Measurements from ENCODE around the gene AP1M1.
"Not testable (repeated sequence)": the region's sequence is repeated elsewhere in the genome, so short reads cannot be mapped to it uniquely, and the experiment has no call there.

The AP1M1 gene

DNA sequence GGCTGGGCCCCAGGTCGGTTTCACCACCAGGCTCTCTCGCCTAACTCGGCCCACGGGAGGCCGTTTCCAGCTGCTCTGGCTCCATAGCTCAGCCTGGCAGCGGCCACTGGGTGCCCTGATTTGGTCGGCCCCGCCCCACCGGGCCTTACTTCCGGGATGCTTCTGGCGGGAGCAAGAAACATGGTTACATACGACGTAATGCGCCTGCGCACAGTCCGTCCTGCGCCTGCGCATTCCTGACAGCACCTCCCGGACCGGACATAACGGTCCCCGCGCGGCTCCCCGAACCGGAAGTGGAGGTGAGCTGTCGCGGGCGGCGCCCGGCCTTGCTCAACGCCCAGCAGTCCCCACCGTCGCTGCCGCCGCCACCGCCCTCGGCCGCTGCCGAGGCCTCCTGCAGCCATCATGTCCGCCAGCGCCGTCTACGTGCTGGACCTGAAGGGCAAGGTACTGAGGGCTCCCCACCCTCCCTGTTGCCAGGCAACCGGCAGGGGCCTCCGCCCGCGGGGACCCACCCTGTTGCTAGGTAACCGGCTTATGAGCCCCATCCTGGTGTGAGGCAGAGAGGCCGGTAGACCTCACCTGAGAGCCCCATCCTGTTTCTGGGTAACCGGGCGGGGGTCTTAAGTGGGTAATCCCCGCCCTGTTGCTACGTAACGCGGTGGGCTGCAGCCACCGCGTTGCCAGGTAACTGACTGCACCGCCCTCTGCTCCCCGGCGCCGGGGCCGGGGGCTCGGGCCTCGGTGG, at the start of gene AP1M1:
AP1M1 (plus strand) TSS at position 290 of the 748 bp plus-strand sequence; CDS start at position 406, 116 bp downstream.
- peak; percentile 97 for DNase-seq

DNA sequence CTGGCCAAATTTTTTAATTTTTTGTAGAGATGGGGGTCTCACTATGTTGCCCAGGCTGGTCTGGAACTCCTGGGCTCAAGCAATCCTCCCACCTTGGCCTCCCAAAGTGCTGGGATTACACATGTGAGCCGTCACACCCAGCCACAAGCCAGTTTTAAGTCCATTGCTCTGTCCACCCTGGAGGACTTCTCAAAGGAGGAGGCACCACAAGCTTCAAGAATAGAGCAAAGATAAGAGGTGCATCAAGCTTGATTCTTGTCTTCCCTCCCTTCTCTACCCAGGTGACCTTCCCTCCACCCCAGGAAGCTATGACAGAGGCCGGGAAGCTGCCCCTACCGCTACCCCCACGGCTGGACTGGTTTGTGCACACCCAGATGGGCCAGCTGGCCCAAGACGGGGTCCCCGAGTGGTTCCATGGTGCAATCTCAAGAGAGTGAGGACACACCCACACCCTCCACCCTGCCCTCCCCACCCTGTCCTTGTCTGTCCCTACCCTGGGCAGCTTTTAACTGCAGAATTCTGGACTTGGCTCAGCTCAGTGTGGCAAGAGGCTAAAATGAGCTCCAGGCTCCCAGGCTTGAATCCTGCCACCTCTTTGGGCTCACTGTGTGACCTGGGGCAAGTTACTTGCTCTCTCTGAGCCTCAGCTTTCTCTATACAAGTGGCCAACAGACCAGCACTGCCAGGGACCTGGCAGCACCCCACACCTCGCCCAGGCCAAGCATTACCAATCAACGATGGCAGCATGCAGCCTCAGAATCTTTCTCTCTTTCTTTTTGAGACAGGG, 49.1 kb upstream of the AP1M1 start:
- DNase-seq, result no peak

DNA sequence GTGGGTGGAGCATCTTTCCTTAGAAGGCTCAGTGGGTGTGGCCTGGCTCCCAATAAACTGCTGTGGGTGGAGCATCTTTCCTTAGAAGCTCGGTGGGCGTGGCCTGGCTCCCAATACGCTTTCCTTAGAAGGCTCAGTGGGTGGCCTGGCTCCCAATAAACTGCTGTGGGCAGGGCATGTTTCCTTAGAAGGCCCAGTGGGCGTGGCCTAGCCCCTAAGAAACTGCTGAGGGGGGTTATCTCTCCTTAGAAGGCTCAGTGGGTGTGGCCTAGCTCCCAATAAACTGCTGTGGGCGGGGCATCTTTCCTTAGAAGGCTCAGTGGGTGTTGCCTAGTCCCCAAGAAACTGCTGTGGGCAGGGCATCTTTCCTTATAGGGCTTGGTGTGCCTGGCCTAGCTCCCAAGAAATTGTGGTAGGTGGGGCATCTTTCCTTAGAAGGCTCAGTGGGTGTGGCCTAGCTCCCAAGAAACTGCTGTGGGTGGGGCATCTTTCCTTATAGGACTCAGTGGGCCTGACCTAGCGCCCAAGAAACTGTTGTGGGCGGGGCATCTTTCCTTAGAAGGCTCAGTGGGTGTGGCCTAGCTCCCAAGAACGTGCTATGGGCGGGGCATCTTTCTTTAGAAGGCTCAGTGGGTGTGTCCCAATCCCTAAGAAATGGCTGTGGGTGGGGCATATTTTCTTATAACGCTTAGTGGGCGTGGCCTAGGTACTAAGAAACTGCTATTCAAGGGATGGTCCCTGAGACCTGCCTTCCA, 44.0 kb upstream of the AP1M1 start:
- DNase-seq, result no peak

DNA sequence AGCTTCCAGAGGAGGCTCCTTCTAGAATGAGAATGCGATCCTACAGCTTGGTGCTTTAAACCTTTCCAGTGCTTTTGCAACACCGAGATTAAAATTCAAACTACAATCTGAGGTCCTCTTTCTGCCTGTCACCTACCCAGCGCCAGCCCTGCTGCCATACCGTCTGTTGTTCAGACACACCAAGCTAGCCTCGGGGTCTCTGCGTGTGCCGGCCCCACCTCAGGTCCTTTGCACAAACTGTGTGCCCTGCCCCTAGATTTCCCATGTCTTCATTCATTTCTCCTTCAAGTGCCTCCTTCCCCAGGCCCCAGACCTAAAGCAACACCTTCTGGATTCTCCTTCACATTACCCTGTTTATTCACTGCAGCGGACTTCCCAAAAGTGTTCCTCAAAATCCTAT, 43.2 kb upstream of the AP1M1 start:
- DNase-seq, result no peak

DNA sequence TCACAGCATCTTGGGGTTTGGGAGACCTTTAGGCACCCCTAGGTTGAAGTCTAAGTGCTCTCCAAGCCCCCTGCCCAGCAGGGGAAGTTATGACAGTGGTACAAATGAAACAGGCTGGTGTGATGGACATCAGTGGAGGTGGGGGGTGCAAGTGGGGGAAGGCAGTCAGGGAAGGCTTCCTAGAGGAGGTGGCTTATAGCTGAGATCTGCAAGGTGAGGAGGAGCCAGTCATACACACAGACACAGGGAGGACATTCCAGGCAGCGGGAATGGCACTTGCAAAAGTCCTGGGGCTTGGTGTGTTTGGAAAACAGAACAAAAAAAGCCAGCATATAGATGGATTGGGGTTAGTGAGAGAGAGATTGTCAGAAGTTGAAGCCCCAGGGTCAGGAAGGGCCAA, 42.6 kb upstream of the AP1M1 start:
- no peak for DNase-seq

DNA sequence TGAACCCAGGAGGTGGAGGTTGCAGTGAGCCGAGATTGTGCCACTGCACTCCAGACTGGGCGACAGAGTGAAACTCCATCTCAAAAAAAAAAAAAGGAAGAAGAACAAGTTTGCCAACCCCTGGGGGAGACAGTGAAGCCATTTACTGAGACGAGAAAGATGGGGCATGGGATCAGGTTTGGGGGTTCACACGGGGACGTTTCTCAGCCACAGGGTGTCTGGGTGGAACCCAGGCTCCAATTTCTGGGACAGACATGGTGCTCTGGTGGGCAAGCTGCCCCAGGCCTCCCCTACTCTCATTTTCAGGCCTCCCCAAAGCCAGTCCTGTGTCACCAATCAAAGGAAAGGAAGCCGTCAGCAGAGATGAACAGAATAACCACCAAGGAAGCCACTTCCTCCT, 40.8 kb upstream of the AP1M1 start:
- DNase-seq, result no peak

DNA sequence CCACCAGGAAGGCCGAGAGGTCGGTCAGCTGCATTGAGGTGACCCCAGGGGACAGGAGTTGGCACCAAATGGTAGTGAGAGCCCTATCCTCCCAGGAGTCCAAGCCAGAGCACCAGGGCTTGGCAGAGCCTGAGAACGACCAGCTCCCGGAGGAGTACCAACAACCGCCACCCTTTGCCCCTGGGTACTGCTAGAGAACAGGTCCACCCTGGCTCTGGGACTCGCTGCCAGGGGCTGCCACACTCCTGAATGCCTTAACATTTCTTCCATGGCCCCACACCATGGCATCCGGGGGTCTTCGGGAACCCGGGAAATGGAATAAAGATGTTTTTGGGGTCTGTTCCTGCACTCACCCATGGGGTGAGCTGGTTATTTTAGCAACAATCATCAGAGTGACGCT, 40.1 kb upstream of the AP1M1 start:
- DNase-seq, result no peak

DNA sequence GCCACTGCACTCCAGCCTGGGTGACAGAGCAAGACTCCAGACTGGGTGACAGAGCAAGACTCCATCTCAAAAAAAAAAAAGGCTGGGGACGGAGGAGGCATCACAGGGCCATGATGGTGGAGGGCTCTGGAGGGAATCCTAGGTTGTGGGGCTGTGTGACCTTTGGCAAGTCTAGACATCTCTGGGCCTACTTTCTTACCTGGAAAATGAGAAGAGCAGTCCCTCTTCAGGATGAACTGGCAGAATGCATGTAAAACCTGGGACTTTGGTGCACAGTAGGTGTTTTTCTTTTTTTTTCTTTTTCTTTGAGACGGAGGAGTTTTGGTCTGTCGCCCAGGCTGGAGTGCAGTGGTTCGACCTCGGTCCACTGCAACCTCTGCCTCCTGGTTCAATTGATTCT, 38.1 kb upstream of the AP1M1 start:
- DNase-seq, result no peak

DNA sequence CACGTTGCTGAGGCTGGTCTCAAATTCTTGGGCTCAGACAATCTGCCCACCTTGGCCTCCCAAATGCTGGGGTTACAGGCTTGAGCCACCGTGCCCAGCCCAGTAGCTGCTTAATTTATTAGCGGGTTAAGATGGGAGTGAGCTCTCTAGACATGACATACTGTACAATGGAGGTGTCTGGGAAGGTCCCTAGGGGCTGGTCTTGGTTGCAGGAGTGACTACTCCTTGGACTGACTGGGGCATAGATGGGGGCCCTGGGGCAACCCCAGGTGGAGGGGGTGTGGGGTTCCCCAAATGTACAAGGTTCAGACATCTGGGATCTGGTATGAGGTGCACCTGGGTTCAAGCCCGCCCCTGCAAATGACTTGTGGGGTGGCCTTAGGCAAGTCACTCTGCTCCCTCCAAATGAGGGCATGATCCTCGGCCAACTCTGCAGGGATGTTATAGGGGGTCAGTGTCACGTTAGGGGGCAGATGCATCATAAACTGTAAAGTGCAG, 37.2 kb upstream of the AP1M1 start:
- DNase-seq, result no peak

DNA sequence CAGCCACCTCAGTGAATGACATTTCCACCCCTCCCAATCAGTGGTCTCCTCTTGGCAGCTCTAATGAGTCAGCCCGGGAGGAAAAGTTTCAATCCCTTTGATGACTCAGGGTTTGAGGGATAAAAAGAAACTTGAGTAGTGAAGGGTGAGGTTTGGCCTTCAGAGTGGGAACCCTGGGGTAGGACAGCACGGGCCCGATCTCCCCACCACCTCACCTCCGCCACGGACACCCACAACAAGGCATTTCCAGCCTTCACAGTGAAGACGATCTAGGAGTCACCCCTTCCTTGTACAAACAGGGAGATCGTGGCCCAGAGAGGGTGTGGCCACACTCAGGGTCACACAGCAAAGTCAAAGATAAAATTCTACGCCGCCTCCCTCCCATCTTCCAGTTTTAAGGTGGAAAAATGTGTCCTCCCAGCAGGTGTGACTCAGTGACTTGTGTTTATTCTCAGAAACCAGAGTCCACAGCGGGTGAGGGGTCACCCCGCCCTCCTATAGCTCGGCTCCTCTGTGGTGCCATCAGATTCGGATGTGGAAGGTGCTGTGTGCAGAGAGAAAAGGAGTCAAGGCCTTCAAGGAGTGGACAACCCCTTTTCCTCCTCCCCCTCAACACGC, 36.7 kb upstream of the AP1M1 start:
- DNase-seq, result no peak

DNA sequence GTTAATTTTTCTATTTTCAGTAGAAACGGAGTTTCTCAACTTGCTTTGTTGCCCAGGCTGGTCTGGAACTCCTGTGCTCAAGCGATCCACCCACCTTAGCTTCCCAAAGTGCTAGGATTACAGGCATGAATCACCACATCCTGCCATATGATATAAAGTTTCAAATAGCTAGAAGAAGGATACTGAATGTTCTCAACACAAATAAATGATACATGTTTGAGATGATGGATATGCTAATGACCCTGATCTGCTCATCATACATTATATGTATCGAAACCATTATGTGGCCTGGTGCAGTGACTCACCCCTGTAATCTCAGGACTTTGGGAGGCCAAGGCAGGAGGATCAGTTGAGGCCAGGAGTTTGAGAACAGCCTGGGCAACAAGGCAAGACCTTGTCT, 35.9 kb upstream of the AP1M1 start:
- no peak for DNase-seq

DNA sequence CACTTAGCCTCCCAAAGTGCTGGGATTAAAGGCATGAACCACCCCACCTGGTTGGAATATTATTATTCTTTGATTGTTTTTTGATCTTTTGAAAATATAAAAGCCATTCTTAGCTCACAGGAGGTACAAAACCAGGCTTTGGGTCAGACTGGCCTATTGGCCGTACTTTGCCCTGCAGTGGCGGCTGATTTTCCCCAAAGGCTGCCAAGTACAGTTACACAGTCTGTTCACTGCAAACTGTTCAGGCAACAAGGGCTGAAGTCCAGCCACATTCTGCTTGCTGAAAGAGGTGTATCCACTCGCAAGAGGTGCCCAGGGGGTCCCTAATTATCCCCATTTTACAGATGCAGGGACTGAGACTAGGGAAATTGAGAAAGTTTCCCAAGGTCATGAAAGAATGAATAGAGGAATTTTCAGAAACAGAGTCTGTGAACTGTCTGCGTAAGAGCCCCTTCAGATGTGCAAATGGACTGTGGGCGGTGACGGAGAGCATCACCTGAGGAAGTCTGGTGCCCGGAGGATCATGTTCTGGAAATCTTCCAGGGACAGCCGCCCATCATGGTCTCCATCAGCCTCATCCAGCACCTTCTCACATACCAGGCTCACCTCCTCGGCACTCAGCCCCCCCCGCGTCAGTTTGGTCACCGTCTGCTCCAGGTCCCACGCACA, 33.4 kb upstream of the AP1M1 start:
- no peak for DNase-seq

DNA sequence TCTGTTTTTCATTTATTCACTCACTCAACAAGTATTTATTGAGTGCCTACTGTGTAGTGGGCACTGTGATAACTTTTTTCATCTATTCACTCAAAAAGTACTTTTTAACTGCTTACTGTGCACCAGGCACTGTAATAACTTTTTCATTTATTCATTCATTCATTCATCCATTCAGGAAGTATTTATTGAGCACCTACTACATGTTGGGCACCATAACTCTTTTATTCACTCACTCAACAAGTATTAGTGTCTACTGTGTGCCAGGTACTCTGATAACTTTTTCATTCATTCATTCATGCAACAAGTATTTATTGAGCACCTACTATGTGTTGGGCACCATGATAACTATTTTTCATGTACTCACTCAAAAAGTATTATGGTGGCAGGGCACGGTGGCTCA, 31.3 kb upstream of the AP1M1 start:
- no peak for DNase-seq

DNA sequence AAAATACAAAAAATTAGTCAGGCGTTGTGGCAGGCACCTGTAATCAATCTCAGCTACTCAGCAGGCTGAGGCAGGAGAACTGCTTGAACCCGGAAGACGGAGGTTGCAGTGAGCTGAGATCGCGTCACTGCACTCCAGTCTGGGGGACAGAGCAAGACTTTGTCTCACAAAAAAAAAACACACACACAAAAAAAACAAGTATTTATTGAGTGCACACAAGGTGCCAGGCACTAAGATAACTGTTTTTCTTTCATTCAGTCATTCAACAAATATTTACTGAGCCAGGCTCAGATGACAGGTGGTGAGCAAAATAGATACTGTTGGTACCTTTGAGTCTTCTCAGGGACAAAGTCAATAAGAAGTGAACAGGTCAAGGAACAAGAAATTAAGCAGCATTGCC, 30.7 kb upstream of the AP1M1 start:
- no peak for DNase-seq

DNA sequence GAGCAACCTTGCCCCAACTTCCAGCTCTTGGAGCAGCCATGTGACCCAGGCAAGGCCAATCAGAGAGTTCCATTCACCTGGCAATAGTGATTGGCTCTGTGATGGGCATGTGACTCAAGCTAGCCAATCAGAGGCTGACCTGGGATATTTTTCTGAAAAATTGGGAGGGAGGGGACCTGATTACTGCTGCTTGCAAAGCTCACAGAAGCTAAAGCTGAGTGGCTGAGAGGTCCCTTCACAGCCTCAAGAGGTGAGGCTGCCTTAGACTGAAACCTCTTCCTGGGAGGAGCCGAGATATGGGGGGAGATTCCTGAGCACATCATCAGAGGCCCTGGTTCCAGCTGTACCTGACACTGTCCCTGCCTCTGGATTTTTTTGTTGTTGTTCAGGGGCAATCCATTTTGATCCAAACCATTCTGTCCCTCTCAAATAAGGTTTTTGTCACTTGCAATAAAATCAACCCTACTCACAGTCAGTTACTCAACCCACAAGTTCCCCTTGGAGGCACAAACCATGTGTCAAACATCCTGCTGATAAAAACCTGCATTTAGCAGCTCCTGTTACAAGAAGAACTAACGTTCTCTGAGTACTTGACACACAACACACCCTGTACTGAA, 29.1 kb upstream of the AP1M1 start:
- no peak for DNase-seq

DNA sequence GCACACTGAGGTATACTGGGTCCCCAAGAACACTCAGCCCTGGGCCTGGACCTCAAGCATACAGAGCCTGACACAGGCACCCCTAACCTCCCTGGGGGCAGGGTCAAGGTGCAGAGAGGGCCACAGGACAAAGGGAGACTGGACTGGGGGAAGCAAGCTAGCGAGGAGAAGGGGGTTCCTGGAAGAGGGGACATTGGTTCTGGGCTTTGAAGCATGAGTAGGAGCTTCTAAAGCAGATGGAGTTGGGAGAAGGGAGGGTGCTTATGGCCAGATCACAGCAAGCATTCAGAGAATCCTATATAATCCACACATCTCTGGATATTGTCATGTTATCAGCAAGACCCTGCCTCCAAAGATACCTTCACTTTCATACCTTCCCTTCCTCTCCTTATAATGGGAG, 27.6 kb upstream of the AP1M1 start:
- DNase-seq, result no peak

DNA sequence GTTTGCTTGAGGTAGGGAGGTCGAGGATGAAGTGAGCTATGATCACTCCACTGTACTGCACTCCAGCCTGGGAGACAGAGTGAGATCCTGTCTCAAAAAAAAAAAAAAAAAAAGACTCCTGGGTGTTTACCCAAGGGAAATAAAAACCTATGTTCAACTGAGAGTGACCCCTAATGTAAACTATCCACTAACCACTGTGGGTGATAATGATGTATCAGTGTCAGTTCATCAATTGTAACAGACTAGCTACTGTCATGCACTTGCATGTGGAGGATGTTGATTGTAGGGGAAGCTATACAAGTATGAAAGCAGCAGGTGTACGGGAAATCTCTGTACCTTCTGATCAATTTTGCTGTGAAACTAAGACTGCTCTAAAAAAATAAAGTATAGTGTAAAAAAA, 21.8 kb upstream of the AP1M1 start:
- no peak for DNase-seq

DNA sequence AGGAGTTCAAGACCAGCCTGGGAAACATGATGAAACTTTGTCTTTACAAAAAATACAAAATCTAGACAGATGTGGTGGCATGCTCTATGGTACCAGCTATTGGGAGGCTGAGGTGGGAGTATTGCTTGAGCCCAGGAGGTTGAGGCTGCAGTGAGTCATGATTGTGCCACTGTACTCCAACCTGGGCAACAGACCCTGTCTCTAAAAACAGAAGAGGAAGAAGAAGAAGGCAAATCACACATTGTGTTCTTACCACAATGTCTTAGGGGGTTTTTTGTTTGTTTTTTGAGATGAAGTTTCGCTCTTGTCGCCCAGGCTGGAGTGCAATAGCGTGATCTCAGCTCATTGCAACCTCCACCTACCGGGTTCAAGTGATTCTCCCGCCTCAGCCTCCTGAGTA, 18.8 kb upstream of the AP1M1 start:
- not testable (repeated sequence) for DNase-seq

DNA sequence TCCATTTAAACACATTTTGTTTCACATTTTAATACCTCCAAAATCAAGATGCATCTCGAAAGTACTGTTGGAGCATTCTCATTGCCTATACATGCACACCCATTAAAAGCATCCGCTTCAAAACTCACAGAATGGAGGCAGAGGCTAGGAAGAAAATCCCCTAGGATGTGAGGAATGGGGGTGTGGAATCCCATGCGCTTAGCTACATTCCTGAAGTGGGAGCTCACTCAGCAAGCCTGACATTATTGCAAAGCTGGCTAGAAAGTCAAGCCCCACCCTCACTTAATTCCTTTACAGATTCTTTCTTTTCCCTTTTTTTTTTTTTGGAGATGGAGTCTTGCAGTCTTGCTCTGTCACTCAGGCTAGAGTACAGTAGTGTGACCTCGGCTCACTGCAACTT, 17.1 kb upstream of the AP1M1 start:
- DNase-seq, result no peak

DNA sequence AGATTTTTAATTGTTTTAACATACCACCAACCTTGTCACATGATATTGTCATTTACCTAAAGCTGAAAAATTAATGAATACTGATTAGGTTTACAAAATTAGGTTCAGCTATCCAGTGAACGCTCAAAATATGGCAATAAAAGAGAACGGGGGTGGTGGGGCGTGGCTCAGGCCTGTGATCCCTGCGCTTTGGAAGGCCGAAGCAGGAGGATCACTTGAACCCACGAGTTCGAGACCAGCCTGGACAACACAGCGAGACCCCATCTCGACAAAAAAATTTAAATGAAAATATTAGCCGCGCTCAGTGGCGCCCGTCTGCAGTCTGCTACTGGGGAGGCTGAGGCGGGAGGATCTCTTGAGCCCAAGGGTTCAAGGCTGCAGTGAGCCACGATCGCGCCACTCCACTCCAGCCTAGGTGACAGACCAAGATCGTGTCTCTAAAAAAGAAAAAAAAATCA, 13.0 kb upstream of the AP1M1 start:
- no peak for DNase-seq

DNA sequence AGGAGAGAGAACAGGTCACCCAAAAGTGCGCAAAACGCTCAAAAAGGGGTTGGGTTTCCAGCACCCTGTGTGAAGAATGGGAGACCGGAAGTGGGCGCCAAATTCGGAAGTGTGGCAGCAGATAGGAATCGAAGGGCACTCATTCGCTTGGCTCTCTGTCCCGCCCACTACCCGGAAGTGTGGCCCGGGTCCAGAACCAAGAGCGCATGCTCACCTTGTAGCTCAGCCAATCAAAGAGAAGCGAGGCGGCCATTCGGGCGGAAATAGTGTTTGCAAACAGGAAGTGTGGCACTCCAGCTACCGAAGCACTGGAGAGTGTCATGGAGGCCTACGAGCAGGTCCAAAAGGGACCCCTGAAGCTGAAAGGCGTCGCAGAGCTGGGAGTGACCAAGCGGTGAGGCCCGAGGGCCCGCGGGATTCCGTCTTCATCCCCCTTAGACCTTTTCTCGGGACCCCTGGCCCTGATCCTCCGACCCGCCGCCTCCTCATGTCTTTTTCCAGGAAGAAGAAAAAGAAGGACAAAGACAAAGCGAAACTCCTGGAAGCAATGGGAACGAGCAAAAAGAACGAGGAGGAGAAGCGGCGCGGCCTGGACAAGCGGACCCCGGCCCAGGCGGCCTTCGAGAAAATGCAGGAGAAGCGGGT, 12.5 kb upstream of the AP1M1 start, which contains the start of gene FAM32A:
FAM32A (plus strand) TSS at position 288 of the 645 bp plus-strand sequence; CDS start at position 321, 33 bp downstream.
- DNase-seq, result peak; percentile 97
